Sigmoid colon (tissue), 4 donors: ENCODE data around the gene LITAF.

Source experiments
- CTCF ChIP-seq, 4 experiments: fragments of 450-650 bp in 3 of 4; fragments of 200-600 bp in 1 of 4; IDR thresholded peaks; one replicate each; pipeline ENCODE4 v1.5.1; 2016 to 2019; ENCODE audit warnings: antibody characterized with exemption in 4 of 4, mild to moderate bottlenecking in 3 of 4, moderate library complexity in 2 of 4
- EP300 ChIP-seq, 4 donors: sonication (generic); formaldehyde crosslinking; IDR thresholded peaks; one replicate each; pipeline ENCODE4 v1.6.1; 2017; ENCODE audit warnings: antibody characterized with exemption in 4 of 4
- POLR2AphosphoS5 ChIP-seq, 4 donors: sonication (generic); formaldehyde crosslinking; IDR thresholded peaks; one replicate each; pipeline ENCODE4 v1.6.1; 2017; ENCODE audit warnings: antibody characterized with exemption in 4 of 4

- no peak for TF ChIP-seq CTCF (IDR thresholded peaks at IDR 0.05)
- TF ChIP-seq EP300 (IDR thresholded peaks at IDR 0.05) = no peak
- no peak for TF ChIP-seq POLR2AphosphoS5 (IDR thresholded peaks at IDR 0.05)
Observed at GRCh38 chr16:11587643-11588247, 1.0 kb upstream of the LITAF start.
